HL-60 (cell line): ENCODE results near the gene RSAD2.

Source experiments
- POLR2AphosphoS5 ChIP-seq: IDR thresholded peaks from 2 replicates; pipeline ENCODE4 v1.6.1; 2012; ENCODE audit warnings: low read depth
- SPI1 ChIP-seq: IDR thresholded peaks from 2 replicates; pipeline ENCODE4 v1.6.1; 2012; ENCODE audit warnings: low read depth, mild to moderate bottlenecking, borderline replicate concordance
- TF ChIP-seq, protein P1 (sequence below): IDR thresholded peaks from one replicate; pipeline ENCODE4 v1.5.1; 2011; ENCODE audit warnings: low read length, control low read depth, inconsistent platforms; ENCODE audit not compliant: insufficient read depth
- TF ChIP-seq, protein P2 (sequence below): IDR thresholded peaks from 2 replicates; pipeline ENCODE4 v1.6.1; 2012; ENCODE audit warnings: low read depth; ENCODE audit not compliant: insufficient replicate concordance

DNA sequence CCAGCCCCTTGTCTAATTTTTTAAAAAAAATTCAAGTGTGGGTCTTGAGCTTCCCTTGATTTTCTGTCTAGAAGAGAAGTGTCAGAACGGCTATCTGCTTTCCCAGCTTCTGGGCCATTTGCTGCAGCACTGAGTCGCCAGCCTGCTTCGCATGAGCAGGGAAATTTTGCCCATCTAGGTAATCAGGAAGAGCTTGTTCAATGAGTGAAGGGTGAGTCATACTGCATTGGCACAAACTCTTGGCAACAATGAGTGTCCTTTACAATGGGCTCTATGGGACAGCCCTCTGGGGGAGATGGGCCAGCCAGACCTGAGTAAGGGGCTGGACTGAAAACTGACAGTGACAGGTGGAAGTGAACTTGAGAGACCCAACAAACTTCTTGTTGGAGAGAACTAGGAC lies 37.3 kb downstream of the RSAD2 start:
- TF ChIP-seq, protein P1, sequence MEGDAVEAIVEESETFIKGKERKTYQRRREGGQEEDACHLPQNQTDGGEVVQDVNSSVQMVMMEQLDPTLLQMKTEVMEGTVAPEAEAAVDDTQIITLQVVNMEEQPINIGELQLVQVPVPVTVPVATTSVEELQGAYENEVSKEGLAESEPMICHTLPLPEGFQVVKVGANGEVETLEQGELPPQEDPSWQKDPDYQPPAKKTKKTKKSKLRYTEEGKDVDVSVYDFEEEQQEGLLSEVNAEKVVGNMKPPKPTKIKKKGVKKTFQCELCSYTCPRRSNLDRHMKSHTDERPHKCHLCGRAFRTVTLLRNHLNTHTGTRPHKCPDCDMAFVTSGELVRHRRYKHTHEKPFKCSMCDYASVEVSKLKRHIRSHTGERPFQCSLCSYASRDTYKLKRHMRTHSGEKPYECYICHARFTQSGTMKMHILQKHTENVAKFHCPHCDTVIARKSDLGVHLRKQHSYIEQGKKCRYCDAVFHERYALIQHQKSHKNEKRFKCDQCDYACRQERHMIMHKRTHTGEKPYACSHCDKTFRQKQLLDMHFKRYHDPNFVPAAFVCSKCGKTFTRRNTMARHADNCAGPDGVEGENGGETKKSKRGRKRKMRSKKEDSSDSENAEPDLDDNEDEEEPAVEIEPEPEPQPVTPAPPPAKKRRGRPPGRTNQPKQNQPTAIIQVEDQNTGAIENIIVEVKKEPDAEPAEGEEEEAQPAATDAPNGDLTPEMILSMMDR: no peak
- TF ChIP-seq, protein P2, sequence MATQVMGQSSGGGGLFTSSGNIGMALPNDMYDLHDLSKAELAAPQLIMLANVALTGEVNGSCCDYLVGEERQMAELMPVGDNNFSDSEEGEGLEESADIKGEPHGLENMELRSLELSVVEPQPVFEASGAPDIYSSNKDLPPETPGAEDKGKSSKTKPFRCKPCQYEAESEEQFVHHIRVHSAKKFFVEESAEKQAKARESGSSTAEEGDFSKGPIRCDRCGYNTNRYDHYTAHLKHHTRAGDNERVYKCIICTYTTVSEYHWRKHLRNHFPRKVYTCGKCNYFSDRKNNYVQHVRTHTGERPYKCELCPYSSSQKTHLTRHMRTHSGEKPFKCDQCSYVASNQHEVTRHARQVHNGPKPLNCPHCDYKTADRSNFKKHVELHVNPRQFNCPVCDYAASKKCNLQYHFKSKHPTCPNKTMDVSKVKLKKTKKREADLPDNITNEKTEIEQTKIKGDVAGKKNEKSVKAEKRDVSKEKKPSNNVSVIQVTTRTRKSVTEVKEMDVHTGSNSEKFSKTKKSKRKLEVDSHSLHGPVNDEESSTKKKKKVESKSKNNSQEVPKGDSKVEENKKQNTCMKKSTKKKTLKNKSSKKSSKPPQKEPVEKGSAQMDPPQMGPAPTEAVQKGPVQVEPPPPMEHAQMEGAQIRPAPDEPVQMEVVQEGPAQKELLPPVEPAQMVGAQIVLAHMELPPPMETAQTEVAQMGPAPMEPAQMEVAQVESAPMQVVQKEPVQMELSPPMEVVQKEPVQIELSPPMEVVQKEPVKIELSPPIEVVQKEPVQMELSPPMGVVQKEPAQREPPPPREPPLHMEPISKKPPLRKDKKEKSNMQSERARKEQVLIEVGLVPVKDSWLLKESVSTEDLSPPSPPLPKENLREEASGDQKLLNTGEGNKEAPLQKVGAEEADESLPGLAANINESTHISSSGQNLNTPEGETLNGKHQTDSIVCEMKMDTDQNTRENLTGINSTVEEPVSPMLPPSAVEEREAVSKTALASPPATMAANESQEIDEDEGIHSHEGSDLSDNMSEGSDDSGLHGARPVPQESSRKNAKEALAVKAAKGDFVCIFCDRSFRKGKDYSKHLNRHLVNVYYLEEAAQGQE: no peak
- TF ChIP-seq POLR2AphosphoS5: no peak
- TF ChIP-seq SPI1: no peak
